IgD-negative memory B cell (primary cell): ENCODE data around the gene C9orf85. TPM values are rescaled to one million over a fixed set of nuclear protein-coding genes. Genes with fewer than 3 reads are reported as not detected.

Experiments
- H3K27ac Mint-ChIP-seq, 3 donors: one replicate each; pipeline ENCODE4 v1.8.0; 2020 to 2022; ENCODE audit warnings: mild to moderate bottlenecking in 3 of 3, mixed read lengths in 3 of 3, moderate library complexity in 1 of 3
- H3K27me3 Mint-ChIP-seq: one replicate; pipeline ENCODE4 v1.8.0; 2021; ENCODE audit warnings: mixed read lengths
- H3K36me3 Mint-ChIP-seq: one replicate; pipeline ENCODE4 v1.8.0; 2020; ENCODE audit warnings: mild to moderate bottlenecking, mixed read lengths
- H3K4me1 Mint-ChIP-seq, 3 donors: one replicate each; pipeline ENCODE4 v1.8.0; 2020 to 2022; ENCODE audit warnings: mixed read lengths in 3 of 3, mild to moderate bottlenecking in 1 of 3
- H3K4me3 Mint-ChIP-seq, 4 donors: one replicate each; pipeline ENCODE4 v1.8.0; 2020 to 2022; ENCODE audit warnings: mild to moderate bottlenecking in 4 of 4, mixed read lengths in 4 of 4, moderate library complexity in 3 of 4
- H3K9me3 Mint-ChIP-seq, 3 donors: one replicate each; pipeline ENCODE4 v1.8.0; 2020 to 2021; ENCODE audit warnings: mixed read lengths in 3 of 3, mild to moderate bottlenecking in 1 of 3
- polyA plus RNA-seq: library from polyadenylated mRNA; unstranded; fragments of 300-500 nt; fragmentation: Illumina TruSeq; gene quantifications from one replicate; pipeline ENCODE4 v1.2.3, GENCODE V29; 2021

The C9orf85 gene
- polyA plus RNA-seq, 1 donor from 2014 or later: 14.2 TPM

DNA sequence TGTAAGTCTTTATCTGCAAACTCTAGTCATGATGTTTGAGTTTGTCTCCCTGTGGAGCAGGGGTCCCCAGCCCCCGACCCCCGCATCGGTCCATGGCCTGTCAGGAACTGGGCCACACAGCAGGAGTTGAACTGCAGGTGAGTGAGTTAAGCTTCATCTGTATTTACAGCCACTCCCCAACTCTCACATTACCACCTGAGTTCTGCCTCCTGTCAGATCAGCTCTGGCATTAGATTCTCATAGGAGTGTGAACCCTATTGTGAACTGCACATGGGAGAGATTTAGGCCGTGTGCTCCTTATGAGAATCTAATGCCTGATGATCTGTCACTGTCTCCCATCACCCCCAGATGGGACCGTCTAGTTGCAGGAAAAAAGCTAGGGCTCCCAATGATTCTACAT is 7.0 kb downstream of the C9orf85 start:
- Mint-ChIP-seq H3K4me3 (no peak overlapping the region), H3K9me3 (no peaks in the 10 kb centered on the region), H3K4me1 (peaks cover 15 to 33% (median 26%) of the 10 kb centered on the region in 3 donors), H3K36me3 (peaks cover 11% of the 10 kb centered on the region), H3K27ac (no peak overlapping the region), H3K27me3 (no peaks in the 10 kb centered on the region)

DNA sequence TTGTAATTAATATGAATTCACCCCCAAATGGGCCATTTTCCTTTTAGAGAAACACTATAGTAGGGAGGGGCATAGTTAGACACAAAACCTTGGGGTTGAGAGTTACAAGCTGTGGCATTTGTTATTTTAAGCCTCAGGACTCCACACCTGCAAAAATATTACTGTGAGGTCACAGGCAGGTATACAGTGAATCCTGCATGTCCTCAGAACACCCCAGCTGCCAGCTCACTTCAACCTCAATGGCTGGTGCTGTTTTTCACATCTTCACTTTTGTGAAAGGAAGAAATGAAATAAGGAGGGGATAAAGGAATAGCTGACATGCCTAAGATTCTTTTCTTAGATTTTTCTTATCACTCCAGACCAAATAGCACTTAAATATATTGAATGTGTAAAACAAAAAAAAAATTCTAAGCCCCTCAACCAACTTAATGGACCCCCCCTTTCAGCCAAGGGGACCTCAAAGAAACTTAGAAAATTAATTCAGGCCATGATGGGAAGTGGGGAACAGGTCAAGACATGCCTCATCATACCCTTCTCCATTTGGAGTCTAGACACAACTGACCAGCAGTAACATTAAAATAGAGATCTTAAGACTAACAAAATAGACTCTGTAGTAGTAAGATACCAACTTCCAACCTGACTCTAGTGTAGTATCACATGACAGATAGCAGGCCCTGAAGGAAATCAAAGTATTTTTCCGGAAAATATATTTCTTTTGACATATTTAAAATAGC is 9.2 kb downstream of the C9orf85 start:
- H3K27me3 Mint-ChIP-seq: no peaks in the 10 kb centered on the region
- H3K4me3 Mint-ChIP-seq: no peak overlapping the region
- H3K9me3 Mint-ChIP-seq: no peaks in the 10 kb centered on the region
- H3K36me3 Mint-ChIP-seq: peaks cover 15% of the 10 kb centered on the region
- H3K4me1 Mint-ChIP-seq: peaks cover 10 to 19% (median 16%) of the 10 kb centered on the region in 3 donors
- H3K27ac Mint-ChIP-seq: no peak overlapping the region

- Mint-ChIP-seq H3K27ac (no peak overlapping the region), H3K27me3 (no peaks in the 10 kb centered on the region), H3K4me1 (peaks cover 10 to 16% (median 15%) of the 10 kb centered on the region in 3 donors), H3K4me3 (no peak overlapping the region), H3K36me3 (peaks cover 15% of the 10 kb centered on the region), H3K9me3 (no peaks in the 10 kb centered on the region)
These were observed 9.9 kb downstream of the C9orf85 start for GRCh38 chr9:71921190-71921814.

DNA sequence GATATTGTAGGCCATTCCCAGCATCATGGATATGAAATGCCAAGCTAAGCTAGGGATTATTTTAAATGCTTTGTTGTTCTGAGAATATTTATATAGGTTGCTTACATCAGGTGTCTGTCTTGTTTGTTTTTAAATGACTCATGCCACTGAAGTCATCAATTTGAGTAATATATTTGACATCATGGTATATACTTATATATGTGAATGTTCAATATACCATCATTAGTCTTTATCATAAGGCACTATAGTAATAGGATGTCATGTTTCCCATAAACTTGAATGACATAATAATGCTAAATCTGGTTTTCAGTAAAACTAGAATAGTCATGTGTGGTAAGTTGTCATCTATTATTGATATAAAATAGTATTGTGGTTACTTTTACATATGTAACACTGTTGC is 13.1 kb downstream of the C9orf85 start:
- H3K27ac Mint-ChIP-seq: no peak overlapping the region
- no peaks in the 10 kb centered on the region for H3K27me3 Mint-ChIP-seq
- H3K4me1 Mint-ChIP-seq: peaks cover 3 to 11% (median 6%) of the 10 kb centered on the region in 3 donors
- H3K36me3 Mint-ChIP-seq: peaks cover 16% of the 10 kb centered on the region
- no peak overlapping the region for H3K4me3 Mint-ChIP-seq
- H3K9me3 Mint-ChIP-seq: no peaks in the 10 kb centered on the region

- no peak overlapping the region for H3K27ac Mint-ChIP-seq
- H3K9me3 Mint-ChIP-seq: no peaks in the 10 kb centered on the region
- no peak overlapping the region for H3K4me3 Mint-ChIP-seq
- peaks cover 16% of the 10 kb centered on the region for H3K36me3 Mint-ChIP-seq
- H3K27me3 Mint-ChIP-seq: no peaks in the 10 kb centered on the region
- peaks cover under 1 to 11% (median 8%) of the 10 kb centered on the region in 3 donors for H3K4me1 Mint-ChIP-seq
These were observed 14.4 kb downstream of the C9orf85 start for GRCh38 chr9:71925834-71926233.

- Mint-ChIP-seq H3K4me3 (no peak overlapping the region), H3K36me3 (peaks cover 15% of the 10 kb centered on the region), H3K27ac (no peak overlapping the region), H3K9me3 (no peaks in the 10 kb centered on the region), H3K4me1 (peaks cover 1 to 8% (median 4%) of the 10 kb centered on the region in 3 donors), H3K27me3 (no peaks in the 10 kb centered on the region)
These were observed 16.9 kb downstream of the C9orf85 start for GRCh38 chr9:71928376-71928775.

GRCh38 chr9:71928806-71929205 is 17.4 kb downstream of the C9orf85 start:
- Mint-ChIP-seq H3K4me1 (peaks cover 1 to 8% (median 4%) of the 10 kb centered on the region in 3 donors), H3K36me3 (peaks cover 15% of the 10 kb centered on the region), H3K9me3 (no peaks in the 10 kb centered on the region), H3K4me3 (no peak overlapping the region), H3K27me3 (no peaks in the 10 kb centered on the region), H3K27ac (no peak overlapping the region)

- Mint-ChIP-seq H3K27ac (no peak overlapping the region), H3K27me3 (no peaks in the 10 kb centered on the region), H3K4me1 (peaks cover 1 to 8% (median 4%) of the 10 kb centered on the region in 3 donors), H3K36me3 (peaks cover 13% of the 10 kb centered on the region), H3K9me3 (no peaks in the 10 kb centered on the region), H3K4me3 (no peak overlapping the region)
These were observed 17.8 kb downstream of the C9orf85 start for GRCh38 chr9:71929223-71929622.

- H3K36me3 Mint-ChIP-seq: peaks cover 13% of the 10 kb centered on the region
- H3K27ac Mint-ChIP-seq: no peak overlapping the region
- no peak overlapping the region for H3K4me3 Mint-ChIP-seq
- H3K4me1 Mint-ChIP-seq: peaks cover 4 to 11% (median 8%) of the 10 kb centered on the region in 3 donors
- H3K27me3 Mint-ChIP-seq: no peaks in the 10 kb centered on the region
- H3K9me3 Mint-ChIP-seq: no peaks in the 10 kb centered on the region
These were observed 18.5 kb downstream of the C9orf85 start for GRCh38 chr9:71929791-71930440.

GRCh38 chr9:71931166-71931565 is 19.7 kb downstream of the C9orf85 start:
- Mint-ChIP-seq H3K36me3 (peaks cover 13% of the 10 kb centered on the region), H3K27ac (no peak overlapping the region), H3K4me3 (no peak overlapping the region), H3K27me3 (no peaks in the 10 kb centered on the region), H3K9me3 (no peaks in the 10 kb centered on the region), H3K4me1 (peaks cover 15 to 21% (median 20%) of the 10 kb centered on the region in 3 donors)

DNA sequence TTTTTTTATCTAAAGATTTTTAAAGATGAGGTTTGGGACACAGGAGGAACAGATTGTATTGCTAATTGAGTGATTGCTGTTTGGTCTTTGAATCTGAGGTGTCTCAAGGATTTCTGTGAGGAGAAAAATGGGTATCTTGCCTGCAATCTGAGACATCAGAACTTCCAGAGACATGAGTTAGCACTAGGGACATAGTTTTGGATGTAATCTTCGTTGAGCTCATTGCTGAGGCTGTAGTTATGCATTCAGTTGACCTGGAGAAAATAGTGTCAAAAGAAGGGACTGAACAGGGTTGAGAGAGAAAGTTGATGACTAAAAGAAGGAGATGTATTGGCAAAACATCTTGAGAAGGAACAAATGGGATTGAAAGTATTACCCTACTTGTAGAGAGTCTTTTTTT is 24.6 kb downstream of the C9orf85 start:
- Mint-ChIP-seq H3K27ac (no peak overlapping the region), H3K4me1 (peaks cover 18 to 21% (median 21%) of the 10 kb centered on the region in 3 donors), H3K36me3 (peaks cover 6% of the 10 kb centered on the region), H3K27me3 (no peaks in the 10 kb centered on the region), H3K9me3 (no peaks in the 10 kb centered on the region), H3K4me3 (no peak overlapping the region)

DNA sequence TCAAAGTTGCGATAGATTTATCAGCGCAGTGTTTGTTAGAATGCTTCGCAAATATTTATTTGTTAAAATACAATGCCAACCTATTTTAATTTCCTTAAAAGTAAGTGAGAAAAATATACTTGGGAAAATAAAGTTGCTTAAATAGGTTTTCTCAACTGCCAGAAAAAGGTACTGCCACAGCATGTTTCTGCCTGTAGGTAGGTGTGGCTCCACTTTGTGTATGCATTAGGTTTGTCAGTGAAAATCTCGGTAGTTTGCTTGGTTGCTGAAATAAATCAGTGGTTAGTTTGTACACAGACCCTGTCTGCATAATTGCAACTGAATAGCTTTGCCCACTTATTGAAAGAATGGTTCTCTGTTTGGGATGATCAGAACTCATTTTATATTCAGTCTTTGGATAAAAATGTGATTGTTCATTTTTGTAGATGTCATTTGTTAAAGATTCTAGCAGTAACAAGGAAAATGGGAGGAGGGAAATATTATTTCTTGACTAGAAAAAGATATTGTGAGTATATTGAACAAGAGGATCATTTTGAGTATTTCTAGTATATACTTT is 25.7 kb downstream of the C9orf85 start:
- peak overlapping the region in 1 of 3 donors; percentile 43 for H3K27ac Mint-ChIP-seq

DNA sequence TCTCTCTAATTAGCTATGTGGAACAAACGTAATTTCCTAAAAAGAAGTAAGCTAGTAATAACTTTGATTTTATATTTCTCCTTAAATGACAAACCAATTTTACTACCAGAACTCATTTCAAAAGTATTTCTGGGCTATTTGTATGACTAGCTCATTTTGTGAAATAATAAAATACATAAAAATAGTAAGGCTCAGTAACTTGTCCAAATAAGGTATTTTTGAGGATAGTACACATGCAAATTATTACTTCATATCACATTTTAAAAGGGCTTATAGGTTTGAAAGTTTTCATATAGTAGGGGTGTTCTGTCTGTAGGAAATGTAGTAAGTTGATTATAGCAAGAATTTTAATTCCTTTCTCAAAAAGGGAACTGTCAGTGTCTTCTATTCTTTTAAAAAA is 26.5 kb downstream of the C9orf85 start:
- Mint-ChIP-seq H3K27me3 (no peaks in the 10 kb centered on the region), H3K4me1 (peaks cover 16 to 26% (median 19%) of the 10 kb centered on the region in 3 donors), H3K9me3 (no peaks in the 10 kb centered on the region), H3K27ac (no peak overlapping the region), H3K4me3 (no peak overlapping the region), H3K36me3 (peaks cover 2% of the 10 kb centered on the region)

More for the DNA sequence above, 25.7 kb downstream of the C9orf85 start:
- Mint-ChIP-seq H3K4me3 (no peak overlapping the region), H3K9me3 (no peaks in the 10 kb centered on the region), H3K36me3 (peaks cover 2% of the 10 kb centered on the region), H3K27me3 (no peaks in the 10 kb centered on the region), H3K4me1 (peaks cover 18 to 26% (median 20%) of the 10 kb centered on the region in 3 donors)

- Mint-ChIP-seq H3K27me3 (no peaks in the 10 kb centered on the region), H3K4me3 (no peak overlapping the region)
These were observed 29.7 kb downstream of the C9orf85 start for GRCh38 chr9:71941060-71941568.

More at GRCh38 chr9:71941060-71941568, 29.7 kb downstream of the C9orf85 start:
- peaks cover 6 to 10% (median 9%) of the 10 kb centered on the region in 3 donors for H3K4me1 Mint-ChIP-seq
- no peaks in the 10 kb centered on the region for H3K36me3 Mint-ChIP-seq
- no peaks in the 10 kb centered on the region for H3K9me3 Mint-ChIP-seq
- H3K27ac Mint-ChIP-seq: peak overlapping the region in 1 of 3 donors; percentile 12
